C4-2B (cell line): Measurements from ENCODE around the gene PGP.

ENCODE experiments used
- H3K27ac ChIP-seq: fragments of 450-650 bp; 2 replicates; pipeline ENCODE4 v1.5.1; 2017
- ZFX ChIP-seq: fragments of 450-650 bp; IDR thresholded peaks from 2 replicates; pipeline ENCODE4 v1.6.1; 2017
- TF ChIP-seq, protein P1 (sequence below): fragments of 450-650 bp; conservative IDR thresholded peaks from 2 replicates; pipeline ENCODE4 v1.5.1; 2017; ENCODE audit warnings: mild to moderate bottlenecking

PGP gene

DNA sequence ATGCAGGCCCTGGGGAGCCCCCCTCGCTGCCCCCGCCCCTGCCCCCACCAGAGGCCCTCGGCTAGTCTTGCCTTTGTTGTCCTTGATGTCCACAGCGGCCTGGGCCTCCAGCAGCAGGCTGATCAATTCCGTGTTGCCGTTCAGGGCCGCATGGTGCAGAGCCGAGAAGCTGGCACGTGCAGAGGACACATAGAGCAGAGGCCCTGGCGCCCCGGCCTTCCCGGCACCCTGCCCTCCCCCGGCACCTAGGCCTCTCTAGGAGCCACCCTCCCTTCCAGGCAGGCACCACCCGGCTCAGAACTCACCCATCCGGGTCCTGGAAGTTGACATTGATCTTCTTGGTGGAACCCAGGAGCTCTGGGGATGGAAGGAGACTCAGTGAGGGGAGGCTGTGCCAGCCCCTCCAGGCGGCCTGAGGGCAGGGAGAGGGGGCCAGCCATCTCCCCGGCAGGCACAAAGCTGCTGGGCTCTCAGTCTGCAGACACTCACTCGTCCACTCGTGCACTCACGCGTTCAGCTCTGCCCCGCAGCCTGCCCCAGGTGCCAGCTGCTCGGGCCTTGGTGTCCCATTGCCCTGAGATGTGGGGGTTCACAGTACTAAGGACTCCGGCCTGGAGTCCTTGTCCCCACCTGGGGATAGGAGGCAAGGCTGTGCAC, 24.5 kb downstream of the PGP start:
- no peak overlapping the region for H3K27ac ChIP-seq
- TF ChIP-seq ZFX = no peak
- TF ChIP-seq, protein P1, sequence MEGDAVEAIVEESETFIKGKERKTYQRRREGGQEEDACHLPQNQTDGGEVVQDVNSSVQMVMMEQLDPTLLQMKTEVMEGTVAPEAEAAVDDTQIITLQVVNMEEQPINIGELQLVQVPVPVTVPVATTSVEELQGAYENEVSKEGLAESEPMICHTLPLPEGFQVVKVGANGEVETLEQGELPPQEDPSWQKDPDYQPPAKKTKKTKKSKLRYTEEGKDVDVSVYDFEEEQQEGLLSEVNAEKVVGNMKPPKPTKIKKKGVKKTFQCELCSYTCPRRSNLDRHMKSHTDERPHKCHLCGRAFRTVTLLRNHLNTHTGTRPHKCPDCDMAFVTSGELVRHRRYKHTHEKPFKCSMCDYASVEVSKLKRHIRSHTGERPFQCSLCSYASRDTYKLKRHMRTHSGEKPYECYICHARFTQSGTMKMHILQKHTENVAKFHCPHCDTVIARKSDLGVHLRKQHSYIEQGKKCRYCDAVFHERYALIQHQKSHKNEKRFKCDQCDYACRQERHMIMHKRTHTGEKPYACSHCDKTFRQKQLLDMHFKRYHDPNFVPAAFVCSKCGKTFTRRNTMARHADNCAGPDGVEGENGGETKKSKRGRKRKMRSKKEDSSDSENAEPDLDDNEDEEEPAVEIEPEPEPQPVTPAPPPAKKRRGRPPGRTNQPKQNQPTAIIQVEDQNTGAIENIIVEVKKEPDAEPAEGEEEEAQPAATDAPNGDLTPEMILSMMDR = no peak

DNA sequence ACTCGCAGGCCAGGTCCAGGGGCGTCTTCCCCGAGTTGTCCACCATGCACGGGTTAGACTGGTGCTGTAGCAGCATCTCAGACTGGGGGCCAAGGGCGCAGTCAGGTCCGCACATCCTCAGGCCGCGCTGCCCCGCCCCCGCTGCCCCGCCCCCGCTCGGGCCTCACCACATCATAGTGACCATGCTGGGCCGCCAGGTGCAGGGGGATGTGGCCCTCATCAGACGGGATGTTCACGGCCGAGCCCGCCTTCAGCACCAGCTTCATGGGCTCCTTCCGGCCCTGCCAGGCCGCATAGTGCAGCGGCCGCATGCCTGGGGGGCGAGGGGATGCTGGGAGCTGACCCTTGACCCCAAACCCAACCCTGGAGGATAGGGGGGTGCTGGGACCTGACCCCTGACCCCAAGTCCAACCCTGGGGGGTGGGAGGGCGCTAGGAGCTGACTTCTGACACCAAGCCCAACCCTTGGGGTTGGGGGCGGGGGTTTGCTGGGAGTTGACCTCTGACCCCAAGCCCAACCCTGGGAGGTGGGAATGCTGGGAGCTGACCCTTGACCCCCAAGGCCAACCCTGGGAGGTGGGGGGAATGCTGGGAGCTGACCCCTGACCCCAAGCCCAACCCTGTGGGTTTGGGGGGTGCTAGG, 25.3 kb downstream of the PGP start:
- TF ChIP-seq, protein P1 = no peak
- TF ChIP-seq ZFX = no peak
- no peak overlapping the region for H3K27ac ChIP-seq

DNA sequence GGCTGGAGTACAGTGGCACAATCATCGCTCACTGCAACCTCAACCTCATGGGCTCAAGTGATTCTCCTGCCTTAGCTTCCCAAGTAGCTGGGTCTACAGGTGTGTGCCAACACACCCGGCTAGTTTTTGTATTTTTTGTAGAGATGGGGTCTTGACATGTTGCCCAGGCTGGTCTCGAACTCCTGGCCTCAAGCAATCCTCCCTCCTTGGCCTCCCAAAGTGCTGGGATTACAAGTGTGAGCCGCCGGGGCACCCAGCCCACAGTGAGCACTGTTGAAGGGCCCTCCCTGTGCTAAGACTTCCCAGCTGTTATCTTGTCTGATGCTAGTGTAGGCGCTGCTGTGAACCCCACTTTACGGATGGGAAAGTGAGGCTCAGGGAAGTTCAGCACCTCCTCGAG, 26.2 kb downstream of the PGP start:
- TF ChIP-seq, protein P1 = no peak
- TF ChIP-seq ZFX = no peak
- H3K27ac ChIP-seq = no peak overlapping the region

DNA sequence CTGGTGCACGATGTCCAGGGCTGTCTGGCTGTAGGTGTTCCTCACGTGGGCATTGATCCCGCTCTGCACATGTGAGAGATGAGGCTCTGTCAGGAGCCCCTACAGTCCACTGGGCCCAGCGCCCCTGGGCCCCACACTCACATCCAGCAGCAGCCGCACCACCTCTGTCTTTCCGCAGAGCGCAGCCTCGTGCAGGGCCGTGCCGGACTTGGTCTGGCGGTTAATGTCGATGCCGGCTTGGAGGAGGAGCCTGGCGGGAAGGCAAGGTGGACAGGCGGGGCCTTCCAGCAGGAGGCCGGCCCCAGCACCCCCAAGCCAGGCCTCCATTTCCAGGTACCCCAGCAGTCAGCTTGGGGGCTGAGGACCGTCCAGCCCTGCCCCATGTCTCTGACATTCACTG, 27.4 kb downstream of the PGP start:
- H3K27ac ChIP-seq = no peak overlapping the region
- no peak for TF ChIP-seq ZFX
- TF ChIP-seq, protein P1 = no peak

DNA sequence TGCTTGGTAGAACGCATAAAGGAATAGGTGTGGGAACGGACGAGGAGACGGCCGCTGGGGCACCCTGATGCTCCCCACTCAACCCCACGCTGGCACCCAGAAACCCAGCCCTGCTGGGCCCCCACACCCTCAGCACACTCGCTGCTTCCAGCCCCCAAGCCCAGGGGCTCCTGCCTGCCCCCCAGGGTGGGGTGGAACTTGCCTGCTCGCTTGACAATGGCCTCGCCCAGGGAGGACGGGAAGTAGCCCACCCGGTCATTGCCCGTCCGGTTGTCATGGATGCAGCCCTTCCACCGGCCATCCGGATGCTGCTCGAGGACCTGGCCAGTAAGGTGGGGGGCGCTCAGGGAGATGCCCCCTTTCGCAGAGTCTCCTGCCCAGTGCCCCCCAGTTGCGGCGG, 28.1 kb downstream of the PGP start:
- TF ChIP-seq, protein P1 = no peak
- TF ChIP-seq ZFX = no peak
- no peak overlapping the region for H3K27ac ChIP-seq

DNA sequence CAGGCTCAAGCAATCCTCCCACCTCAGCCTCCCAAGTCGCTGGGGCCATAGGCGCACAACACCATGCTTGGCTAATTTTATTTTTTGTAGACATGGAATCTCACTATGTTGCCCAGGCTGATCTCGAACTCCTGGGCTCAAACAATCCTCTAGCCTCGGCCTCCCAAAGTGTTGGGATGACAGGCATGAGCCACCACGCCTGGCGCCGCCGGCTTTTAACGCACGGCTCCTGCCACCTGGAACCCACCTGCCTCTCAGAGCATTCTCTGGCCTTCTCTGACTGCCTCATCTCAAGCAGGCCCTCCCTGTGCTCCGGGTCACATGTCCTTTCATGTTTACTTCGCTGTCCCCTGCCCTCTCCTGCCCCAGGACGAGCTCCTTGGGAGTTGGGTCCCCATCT, 28.6 kb downstream of the PGP start:
- H3K27ac ChIP-seq = no peak overlapping the region
- no peak for TF ChIP-seq ZFX
- TF ChIP-seq, protein P1 = no peak

DNA sequence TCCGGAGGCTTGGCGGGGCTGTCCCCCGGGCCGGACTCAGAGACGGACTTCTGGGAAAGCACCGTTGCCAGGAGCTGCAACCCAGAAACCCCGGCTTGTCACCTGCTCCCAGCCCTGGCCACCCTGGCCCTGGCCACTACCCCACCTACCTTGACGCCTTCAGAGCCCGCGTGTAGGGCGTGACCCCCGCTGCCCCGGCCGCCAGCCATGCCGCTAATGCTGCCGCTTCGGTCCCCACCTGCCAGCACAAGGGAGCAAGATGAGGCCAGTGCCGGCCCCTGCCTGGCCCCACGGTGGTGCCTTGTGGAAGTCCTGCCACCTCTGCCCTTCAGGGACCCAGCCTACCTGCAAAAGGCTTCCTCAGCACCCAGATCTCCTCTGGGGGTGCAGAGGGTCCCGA, 29.7 kb downstream of the PGP start:
- no peak overlapping the region for H3K27ac ChIP-seq
- TF ChIP-seq ZFX = no peak
- TF ChIP-seq, protein P1 = no peak
